HG03442 (cell line): ENCODE results near the gene BAG1.

Experiments used
- ATAC-seq: cut with Tn5 transposase; IDR thresholded peaks from one replicate; pipeline ENCODE4 v1.9.1; 2021; ENCODE audit warnings: mild to moderate bottlenecking, moderate library complexity; ENCODE audit not compliant: unreplicated experiment

Gene BAG1

DNA sequence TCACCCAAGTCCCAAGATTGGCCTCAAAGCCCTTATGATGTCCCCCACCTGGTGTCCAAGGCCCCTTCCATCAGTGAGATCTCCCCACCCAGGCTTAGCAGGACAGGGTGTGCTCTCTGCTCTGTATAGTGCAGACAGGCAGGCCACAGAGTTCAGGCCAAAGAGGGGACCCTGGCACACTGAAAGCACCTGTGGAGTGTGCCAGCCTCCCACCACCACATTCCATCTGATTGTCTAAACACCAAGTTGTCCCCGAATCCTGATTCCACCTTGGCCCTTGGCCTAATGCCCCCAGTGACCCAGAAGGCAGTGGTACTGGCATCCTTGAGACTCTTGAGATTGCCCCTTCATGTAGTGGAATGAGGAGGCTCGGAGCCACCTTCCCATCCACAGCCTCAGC is 19.2 kb downstream of the BAG1 start:
- no peak for ATAC-seq

GRCh38 chr9:33244137-33244784 is 20.2 kb downstream of the BAG1 start:
- no peak for ATAC-seq

- no peak for ATAC-seq
Measured at GRCh38 chr9:33242609-33243134, 21.8 kb downstream of the BAG1 start.

- ATAC-seq: no peak
Measured at GRCh38 chr9:33241298-33241697, 23.2 kb downstream of the BAG1 start.

DNA sequence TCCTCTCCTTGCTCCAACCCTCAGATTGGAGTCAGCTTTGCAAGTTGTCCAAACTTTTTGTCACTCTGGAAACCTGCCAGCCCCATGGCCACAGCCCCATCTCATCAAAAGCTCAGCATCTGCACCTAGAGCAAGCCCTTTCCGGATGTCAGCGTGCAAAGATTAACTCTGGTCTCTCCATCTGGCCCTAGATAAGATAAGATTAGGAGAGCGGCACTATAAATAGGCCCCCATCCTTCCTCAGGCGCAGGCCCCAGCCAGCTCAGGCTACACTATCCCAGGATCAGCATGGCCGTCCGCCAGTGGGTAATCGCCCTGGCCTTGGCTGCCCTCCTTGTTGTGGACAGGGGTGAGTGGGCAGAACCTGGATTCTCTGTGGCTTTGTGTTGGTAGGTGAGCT is 24.6 kb downstream of the BAG1 start, which contains the start of gene SPINK4:
Gene SPINK4 (plus strand): TSS at position 247 of the 400 bp plus-strand sequence. CDS start 42 bp downstream, at position 289.
- no peak for ATAC-seq

DNA sequence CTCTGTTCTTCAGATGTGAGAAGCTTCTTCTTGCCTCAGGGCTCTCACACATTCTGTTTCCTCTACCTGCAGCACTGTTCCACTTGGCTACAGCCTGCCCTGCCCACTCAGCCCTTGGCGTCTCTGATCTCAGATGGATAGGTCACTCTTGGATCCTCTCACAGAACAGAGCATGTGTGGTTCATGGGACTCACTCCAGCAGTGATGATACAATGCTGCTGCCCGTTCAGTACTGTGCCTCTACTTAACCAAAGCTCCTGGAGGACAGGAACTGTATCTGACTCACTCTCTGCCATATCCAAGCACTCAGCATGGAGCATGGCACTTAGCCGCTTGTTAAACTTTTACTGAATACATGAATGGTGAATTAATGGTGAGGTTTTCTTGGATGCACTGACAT is 27.9 kb downstream of the BAG1 start:
- ATAC-seq: no peak

DNA sequence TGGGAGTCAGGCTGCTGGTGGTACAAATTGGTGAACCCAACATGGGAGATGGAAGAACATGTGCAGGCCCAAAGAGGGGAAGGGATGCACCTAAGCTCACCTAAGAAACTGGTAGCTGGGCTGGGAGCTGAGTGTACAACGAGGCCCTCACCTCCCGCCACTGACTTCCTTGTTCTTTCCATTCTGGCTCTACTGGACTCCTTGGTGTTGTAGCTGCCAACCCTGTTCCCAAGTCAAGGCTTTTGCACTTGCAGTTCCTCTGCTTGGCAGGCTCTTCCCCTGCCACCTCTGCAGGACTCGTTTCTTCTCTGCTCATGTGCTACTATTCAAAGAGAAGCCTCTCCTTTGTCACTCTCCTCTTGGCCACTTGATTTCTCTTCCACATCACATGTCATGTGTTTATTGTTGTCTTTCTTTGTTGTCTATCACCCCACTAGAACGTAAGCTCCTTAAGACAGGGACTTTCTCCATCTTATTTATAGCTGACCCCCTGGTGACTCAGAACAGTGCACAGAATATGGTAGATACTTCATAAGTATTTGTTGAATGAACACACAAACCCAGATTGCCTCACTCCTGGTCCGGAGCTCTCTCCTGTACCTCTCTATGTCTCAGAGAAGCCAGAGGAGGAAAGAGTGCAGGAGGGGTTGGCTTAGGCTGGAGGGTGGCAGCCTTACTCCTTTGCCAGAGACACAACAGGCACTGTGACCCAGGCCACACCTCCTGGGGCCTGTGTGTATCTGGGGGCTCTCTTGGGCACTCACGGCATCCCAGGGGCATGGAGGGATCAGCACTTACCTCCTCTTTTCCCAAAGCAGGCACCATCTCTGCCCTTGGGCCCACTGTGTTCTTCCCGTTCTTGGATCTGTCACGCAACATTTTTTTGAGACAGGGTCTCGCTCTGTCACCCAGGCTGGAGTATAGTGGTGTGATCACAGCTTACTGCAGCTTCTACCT is 29.7 kb downstream of the BAG1 start:
- peak; percentile 54 for ATAC-seq

DNA sequence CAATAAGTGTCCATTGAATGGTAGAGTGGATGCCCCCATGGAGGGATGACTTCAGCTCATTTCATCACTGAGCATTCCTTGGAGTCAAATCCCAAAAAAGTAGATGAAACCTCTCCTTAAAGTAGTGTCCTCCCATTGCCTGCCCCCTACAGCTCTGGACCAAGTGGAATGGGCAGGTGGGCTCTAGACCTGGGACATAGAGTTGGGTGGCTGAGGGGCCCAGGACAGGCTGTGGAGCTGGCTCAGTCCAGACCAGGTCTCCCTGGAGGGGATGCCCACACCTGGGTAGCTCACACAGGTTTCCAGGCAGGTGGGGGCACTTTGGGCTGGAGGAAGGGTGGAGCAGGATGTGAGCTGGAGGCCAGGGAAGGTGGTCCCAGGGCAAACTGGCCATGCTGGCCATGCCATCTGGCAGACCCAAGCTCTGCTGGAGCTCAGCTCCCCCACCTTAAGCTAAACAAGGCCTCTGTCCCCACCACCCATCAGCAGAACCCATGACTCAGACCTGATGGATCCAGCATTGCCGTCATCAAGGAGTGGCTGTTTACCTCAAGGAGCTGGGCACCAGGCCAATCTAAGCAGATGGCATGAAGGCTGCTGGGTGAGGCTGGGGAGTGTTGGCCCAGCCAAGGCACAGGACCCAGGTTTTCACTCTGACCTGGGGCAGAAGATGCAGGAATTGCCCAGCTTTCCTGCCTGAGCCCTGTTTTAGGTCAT is 30.7 kb downstream of the BAG1 start:
- no peak for ATAC-seq

- ATAC-seq: no peak
Measured at GRCh38 chr9:33232815-33233214, 31.7 kb downstream of the BAG1 start.

DNA sequence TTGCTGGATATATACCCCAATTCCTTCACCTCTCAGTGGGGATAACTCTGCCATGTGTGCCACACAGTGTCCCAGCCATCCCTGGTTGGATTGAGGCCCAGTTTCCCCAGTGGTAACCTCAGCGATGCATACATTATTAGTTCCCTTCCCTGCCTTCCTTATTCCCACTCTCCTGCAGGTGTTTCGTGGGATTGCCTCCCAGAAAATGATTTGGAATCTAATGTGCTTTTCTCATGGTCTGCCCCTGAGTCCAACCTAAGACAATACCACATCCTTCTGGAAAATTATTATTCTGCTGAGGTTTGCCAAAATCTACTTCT is 32.9 kb downstream of the BAG1 start:
- no peak for ATAC-seq

- no peak for ATAC-seq
Measured at GRCh38 chr9:33230756-33231622, 33.5 kb downstream of the BAG1 start.

DNA sequence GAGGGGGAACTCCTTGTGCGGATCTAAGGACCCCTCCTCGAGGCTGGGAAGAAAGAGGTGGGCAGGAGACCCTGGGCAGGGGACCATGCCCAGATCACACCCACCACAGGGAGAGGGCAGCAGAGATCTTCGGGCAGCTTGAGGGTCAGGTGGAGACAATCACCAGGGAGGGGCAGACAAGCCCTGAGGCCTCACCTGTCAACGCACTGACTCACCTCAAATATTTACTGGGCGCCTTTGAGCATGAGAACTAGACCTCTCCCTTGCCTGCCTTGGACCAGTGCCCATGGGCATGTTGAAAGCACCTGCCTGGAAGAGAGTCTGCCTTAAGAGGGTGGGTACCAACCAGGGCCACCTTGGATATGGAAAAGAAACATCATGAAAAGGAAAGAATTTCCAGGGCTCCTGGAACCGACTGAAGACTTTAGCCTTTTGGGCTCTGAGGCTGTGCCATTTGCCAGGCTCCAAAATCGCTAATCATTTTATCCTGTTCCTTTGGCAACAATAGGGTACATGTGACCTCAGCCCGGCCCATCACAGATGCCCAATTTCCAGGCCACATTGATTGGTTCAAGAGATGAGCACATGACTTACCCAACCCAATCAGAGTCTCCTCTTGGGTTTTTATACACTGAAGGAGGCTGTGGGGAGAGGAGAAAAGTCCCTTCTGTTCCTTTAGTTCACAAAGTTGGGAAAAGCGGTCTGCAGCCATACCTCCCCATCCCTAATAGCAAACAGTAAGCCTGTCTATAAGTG is 35.0 kb downstream of the BAG1 start:
- no peak for ATAC-seq

GRCh38 chr9:33228606-33229005 is 35.9 kb downstream of the BAG1 start:
- ATAC-seq: no peak

GRCh38 chr9:33227741-33228140 is 36.8 kb downstream of the BAG1 start:
- ATAC-seq: no peak

- peak; percentile 58 for ATAC-seq
Measured at GRCh38 chr9:33227008-33227398, 37.5 kb downstream of the BAG1 start.

DNA sequence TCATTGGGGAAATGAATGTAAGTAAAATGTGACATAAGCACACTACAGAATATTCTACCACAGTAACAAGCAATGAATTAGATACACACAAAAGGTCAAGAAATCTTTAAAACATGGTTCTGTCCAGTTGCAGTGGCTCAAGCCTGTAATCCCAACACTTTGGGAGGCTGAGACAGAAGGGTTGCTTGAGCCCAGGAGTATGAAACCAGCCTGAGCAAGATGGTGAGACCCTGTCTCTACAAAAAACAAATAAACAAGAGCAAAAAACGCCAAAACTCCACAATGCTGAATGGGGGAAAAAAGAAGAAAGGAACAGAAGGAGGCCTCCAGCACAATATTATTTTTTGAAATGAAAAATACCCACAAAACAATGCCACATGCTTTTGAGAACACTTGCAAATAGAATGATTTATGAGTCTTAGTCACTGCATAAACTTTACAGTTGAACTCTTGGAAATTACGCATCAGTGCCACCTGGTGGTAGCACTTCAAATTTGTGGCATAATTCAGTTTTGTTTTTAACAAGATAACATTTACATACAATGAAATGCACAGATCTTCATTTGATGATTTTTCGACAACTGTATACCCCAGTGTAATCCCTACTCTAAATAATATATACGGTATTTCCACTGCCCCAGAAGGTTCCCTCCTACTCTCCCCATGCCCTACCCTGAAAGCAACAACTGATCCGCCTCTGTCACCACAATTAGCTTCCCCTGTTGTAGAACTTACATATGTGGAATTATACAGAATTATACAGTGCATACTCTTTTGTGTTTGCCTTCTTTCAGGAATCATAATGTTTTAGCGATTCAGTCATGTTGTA is 39.0 kb downstream of the BAG1 start:
- ATAC-seq: no peak

GRCh38 chr9:33223696-33224095 is 40.8 kb downstream of the BAG1 start:
- ATAC-seq: no peak

DNA sequence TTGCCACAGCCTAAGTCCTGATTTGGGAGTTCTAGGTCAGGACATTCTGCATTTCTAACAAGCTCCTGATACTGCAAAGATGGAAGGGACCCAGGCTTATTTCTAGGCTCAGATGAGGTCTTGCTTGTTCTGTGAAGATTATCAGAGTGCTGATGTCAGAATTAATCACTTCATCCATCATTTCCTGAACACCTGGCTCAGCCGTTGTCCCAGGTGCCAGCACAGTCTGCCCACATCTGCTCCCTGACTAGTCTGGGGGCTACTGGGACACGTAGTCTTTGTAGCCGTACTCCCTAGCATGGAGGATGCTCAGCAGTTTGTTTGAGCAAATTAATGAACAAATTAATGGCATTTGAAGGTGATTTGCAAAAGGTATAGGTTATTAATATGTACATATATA is 42.5 kb downstream of the BAG1 start:
- no peak for ATAC-seq

DNA sequence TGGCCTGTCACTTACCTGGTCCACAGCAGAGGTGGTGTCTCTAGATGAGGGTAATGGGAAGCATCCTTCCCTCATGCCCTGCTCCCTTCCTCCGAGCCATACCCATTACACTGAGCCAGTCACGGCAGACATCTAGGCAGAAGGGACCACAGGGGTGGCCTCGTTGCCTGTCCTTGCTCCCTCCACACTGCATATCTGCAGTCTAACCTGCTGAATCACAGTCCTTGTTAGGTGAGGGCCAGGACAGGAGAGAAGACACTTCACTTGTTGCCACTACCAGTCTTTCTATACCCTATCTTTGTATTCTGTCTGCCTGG is 43.0 kb downstream of the BAG1 start:
- ATAC-seq: peak; percentile 13
